Neural progenitor cell (in vitro differentiated cells): ENCODE data around the gene TUNAR.

Source experiments
- CTCF ChIP-seq: fragments of 200-600 bp; sonication (generic); IDR thresholded peaks from 2 replicates; pipeline ENCODE4 v1.5.1; 2017; ENCODE audit warnings: antibody characterized with exemption, mild to moderate bottlenecking
- EZH2 ChIP-seq: fragments of 200-600 bp; sonication (generic); IDR thresholded peaks from 2 replicates; pipeline ENCODE4 v1.6.1; 2017; ENCODE audit warnings: antibody characterized with exemption, mild to moderate bottlenecking, moderate library complexity

GRCh38 chr14:95833429-95833828 is 43.2 kb upstream of the TUNAR start:
- TF ChIP-seq CTCF (no peak), EZH2 (no peak)
